GM12873 (cell line): ENCODE results near the gene NOTUM.

Source experiments
- CTCF ChIP-seq: IDR thresholded peaks from 2 replicates; pipeline ENCODE4 v1.5.1; 2012; ENCODE audit warnings: low read depth, mild to moderate bottlenecking, moderate library complexity, low read length, control low read depth; ENCODE audit not compliant: insufficient read depth; ENCODE audit errors: missing control alignments

Gene NOTUM

GRCh38 chr17:82005701-82006348 lies 44.8 kb upstream of the NOTUM start:
- no peak for TF ChIP-seq CTCF

GRCh38 chr17:82004517-82005455 lies 43.8 kb upstream of the NOTUM start:
- TF ChIP-seq CTCF, result no peak

GRCh38 chr17:82003411-82004381 lies 42.7 kb upstream of the NOTUM start:
- TF ChIP-seq CTCF, result no peak

- TF ChIP-seq CTCF, result no peak
Observed at GRCh38 chr17:82001571-82002056, 40.6 kb upstream of the NOTUM start.

GRCh38 chr17:82000803-82001570 lies 40.0 kb upstream of the NOTUM start:
- no peak for TF ChIP-seq CTCF

GRCh38 chr17:81999976-82000802 lies 39.2 kb upstream of the NOTUM start:
- TF ChIP-seq CTCF, result no peak
